Stimulated activated CD4-positive, alpha-beta T cell treated with anti-CD3 and anti-CD28 coated beads, Interleukin-4, amount 100 ng/mL, for 24 hours (primary cell): ENCODE data around the gene ELMO3.
A peak's percentile ranks its signal among the peaks of the same experiment; 100 is the strongest.

ENCODE experiments used
- DNase-seq: peaks from one replicate; pipeline ENCODE4 v3.0.0-alpha.2; 2020

ELMO3 gene

GRCh38 chr16:67199011-67199807, at the start of gene ELMO3:
Gene ELMO3 (plus strand): TSS chr16:67199131. CDS start chr16:67199327, 196 bp downstream.
- no peak for DNase-seq

GRCh38 chr16:67149276-67150046, 49.5 kb upstream of the ELMO3 start:
- DNase-seq, result no peak

GRCh38 chr16:67150047-67150832, 48.7 kb upstream of the ELMO3 start:
- DNase-seq, result peak; percentile 49

- DNase-seq, result no peak
Measured at GRCh38 chr16:67150833-67151396, 48.0 kb upstream of the ELMO3 start, which contains the start of gene B3GNT9. Gene B3GNT9 (minus strand): TSS chr16:67150998. CDS start chr16:67150485, 513 bp downstream.

GRCh38 chr16:67151431-67152097, 47.4 kb upstream of the ELMO3 start:
- no peak for DNase-seq

- no peak for DNase-seq
Measured at GRCh38 chr16:67154578-67155294, 44.2 kb upstream of the ELMO3 start.

- DNase-seq, result peak; percentile 80
Measured at GRCh38 chr16:67155295-67156142, 43.4 kb upstream of the ELMO3 start.

- DNase-seq, result no peak
Measured at GRCh38 chr16:67156143-67156844, 42.6 kb upstream of the ELMO3 start.

- no peak for DNase-seq
Measured at GRCh38 chr16:67157106-67157748, 41.7 kb upstream of the ELMO3 start.

GRCh38 chr16:67157892-67158635, 40.9 kb upstream of the ELMO3 start:
- DNase-seq, result no peak

- peak; percentile 76 for DNase-seq
Measured at GRCh38 chr16:67158637-67159600, 40.0 kb upstream of the ELMO3 start.

GRCh38 chr16:67161595-67162058, 37.3 kb upstream of the ELMO3 start:
- no peak for DNase-seq

GRCh38 chr16:67162506-67163163, 36.3 kb upstream of the ELMO3 start:
- no peak for DNase-seq

GRCh38 chr16:67163164-67163998, 35.5 kb upstream of the ELMO3 start:
- peak; percentile 29 for DNase-seq

GRCh38 chr16:67163999-67164558, 34.9 kb upstream of the ELMO3 start:
- no peak for DNase-seq
